ENCODE data around the gene SLC51B.
"Not testable (repeated sequence)": the region's sequence is repeated elsewhere in the genome, so short reads cannot be mapped to it uniquely, and the experiment has no call there.

The SLC51B gene

GRCh38 chr15:65062726-65063125 lies 17.5 kb downstream of the SLC51B start:
- no peak overlapping the region for H3K4me3 ChIP-seq (ENCODE audit: low read depth, low read length)

GRCh38 chr15:65066001-65066634 lies 20.9 kb downstream of the SLC51B start:
- no peak overlapping the region for H3K4me3 ChIP-seq (ENCODE audit: low read depth, low read length)

- H3K4me3 ChIP-seq (ENCODE audit: low read depth, low read length) = peak overlapping the region; percentile 46
Observed at GRCh38 chr15:65066635-65067316, 21.6 kb downstream of the SLC51B start.

GRCh38 chr15:65067317-65067644 lies 22.1 kb downstream of the SLC51B start:
- peak overlapping the region; percentile 46 for H3K4me3 ChIP-seq (ENCODE audit: low read depth, low read length)

GRCh38 chr15:65067645-65068402 lies 22.6 kb downstream of the SLC51B start, which contains the start of gene RASL12:
Gene RASL12, minus strand, starts transcription at chr15:65067991. Its CDS starts 156 bp downstream, at chr15:65067835.
- peak within 1 kb of the TSS; percentile 46 for H3K4me3 ChIP-seq (ENCODE audit: low read depth, low read length)

GRCh38 chr15:65068403-65068788 lies 23.2 kb downstream of the SLC51B start:
- no peak overlapping the region for H3K4me3 ChIP-seq (ENCODE audit: low read depth, low read length)

- H3K4me3 ChIP-seq (ENCODE audit: low read depth, low read length) = no peak overlapping the region
Observed at GRCh38 chr15:65069179-65069578, 24.0 kb downstream of the SLC51B start.

GRCh38 chr15:65069779-65070546 lies 24.8 kb downstream of the SLC51B start:
- H3K4me3 ChIP-seq (ENCODE audit: low read depth, low read length) = no peak overlapping the region

GRCh38 chr15:65071381-65071811 lies 26.2 kb downstream of the SLC51B start:
- no peak overlapping the region for H3K4me3 ChIP-seq (ENCODE audit: low read depth, low read length)

- no peak overlapping the region for H3K4me3 ChIP-seq (ENCODE audit: low read depth, low read length)
Observed at GRCh38 chr15:65072027-65072426, 26.8 kb downstream of the SLC51B start.

GRCh38 chr15:65072617-65073016 lies 27.4 kb downstream of the SLC51B start:
- H3K4me3 ChIP-seq (ENCODE audit: low read depth, low read length) = no peak overlapping the region

- H3K4me3 ChIP-seq (ENCODE audit: low read depth, low read length) = not testable (repeated sequence)
Observed at GRCh38 chr15:65074946-65075345, 29.8 kb downstream of the SLC51B start.

- H3K4me3 ChIP-seq (ENCODE audit: low read depth, low read length) = not testable (repeated sequence)
Observed at GRCh38 chr15:65075607-65076395, 30.6 kb downstream of the SLC51B start.

GRCh38 chr15:65076486-65077290 lies 31.5 kb downstream of the SLC51B start, which contains the start of gene KBTBD13:
Gene KBTBD13, plus strand, starts transcription at chr15:65076746. Its CDS starts 70 bp downstream, at chr15:65076816.
- no peak within 1 kb of the TSS for H3K4me3 ChIP-seq (ENCODE audit: low read depth, low read length)

GRCh38 chr15:65077291-65077980 lies 32.2 kb downstream of the SLC51B start:
- no peak overlapping the region for H3K4me3 ChIP-seq (ENCODE audit: low read depth, low read length)

GRCh38 chr15:65077981-65078352 lies 32.8 kb downstream of the SLC51B start:
- H3K4me3 ChIP-seq (ENCODE audit: low read depth, low read length) = no peak overlapping the region

- no peak overlapping the region for H3K4me3 ChIP-seq (ENCODE audit: low read depth, low read length)
Observed at GRCh38 chr15:65079580-65079979, 34.4 kb downstream of the SLC51B start.

GRCh38 chr15:65081270-65081669 lies 36.1 kb downstream of the SLC51B start:
- H3K4me3 ChIP-seq (ENCODE audit: low read depth, low read length) = no peak overlapping the region

- H3K4me3 ChIP-seq (ENCODE audit: low read depth, low read length) = no peak overlapping the region
Observed at GRCh38 chr15:65081758-65082157, 36.6 kb downstream of the SLC51B start.
